Ramos (cell line): ENCODE results near the gene REG1A.

Experiments used
- in situ Hi-C: fragments of 300-500 bp; cut with MboI; formaldehyde crosslinking; loops from one replicate; pipeline ENCODE4 v1.14.3; 2022; ENCODE audit warnings: low sequenced_read_pairs; ENCODE audit not compliant: unreplicated experiment

The REG1A gene

DNA sequence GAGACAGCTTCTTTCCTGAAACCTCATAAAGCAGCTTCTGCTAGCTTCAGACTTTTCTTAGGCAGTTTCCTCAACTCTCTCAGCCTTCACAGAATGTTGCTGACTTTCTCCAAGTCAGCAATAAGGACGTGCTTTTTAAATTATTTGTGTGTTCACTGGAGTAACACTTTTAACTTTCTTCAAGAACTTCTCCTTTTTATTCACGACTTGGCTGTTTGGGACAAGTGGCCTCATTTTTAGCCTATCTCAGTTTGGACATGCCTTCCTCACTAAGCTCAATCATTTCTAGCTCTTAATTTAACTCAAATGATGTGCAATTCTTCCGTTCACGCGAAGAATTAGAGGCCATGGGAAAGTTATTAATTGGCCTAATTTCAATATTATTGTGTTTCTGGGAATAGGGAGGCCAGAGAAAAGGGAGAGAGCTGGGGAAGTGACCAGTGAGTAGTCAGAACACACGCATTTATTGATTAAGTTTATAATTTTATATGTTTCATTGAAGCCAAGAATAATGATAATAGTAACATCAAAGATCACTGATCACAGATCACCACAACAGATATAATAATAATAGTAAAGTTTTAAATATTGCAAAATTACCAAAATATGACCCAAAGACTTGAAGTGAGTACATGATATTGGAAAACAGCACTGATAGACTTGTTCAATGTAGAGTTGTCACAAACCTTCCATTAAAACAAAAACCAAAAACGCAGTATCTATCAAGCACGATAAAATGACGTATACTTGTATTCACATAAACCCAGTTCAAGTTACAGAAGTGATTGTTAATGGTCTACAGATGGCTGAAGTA lies 4.8 kb downstream of the REG1A start:
- in situ Hi-C loops = no loop called here

DNA sequence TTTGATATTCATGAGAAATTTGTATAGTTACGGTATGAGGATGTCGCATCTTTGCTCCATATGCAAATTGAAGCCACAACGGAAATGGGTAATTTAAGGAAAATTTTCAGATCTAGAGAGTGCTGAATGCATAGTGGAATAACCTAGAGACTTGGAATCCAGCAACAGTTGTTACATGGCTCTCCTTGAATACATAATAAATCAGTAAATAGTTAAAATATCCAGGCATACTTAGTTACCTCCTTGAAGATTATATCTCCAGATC lies 5.4 kb downstream of the REG1A start:
- in situ Hi-C loops = no loop called here

DNA sequence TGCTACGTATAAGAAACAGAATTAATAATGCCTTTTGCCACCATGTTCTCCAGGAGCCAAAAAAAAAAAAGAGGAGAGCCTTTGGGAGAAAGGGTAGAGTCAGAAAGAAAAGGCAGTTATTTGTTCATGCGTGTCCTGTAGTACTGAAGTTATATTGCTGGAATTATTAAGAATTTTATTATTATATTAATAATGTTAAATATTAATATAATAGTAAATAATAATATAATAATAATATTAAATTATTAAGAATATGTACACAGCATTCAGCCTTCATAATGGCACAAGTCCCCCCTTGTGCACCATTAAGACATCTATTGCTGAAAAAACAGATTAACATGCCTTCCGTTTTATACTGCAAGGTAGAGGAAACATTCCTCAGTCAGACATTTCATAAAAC lies 8.1 kb downstream of the REG1A start:
- in situ Hi-C loops = no loop called here

DNA sequence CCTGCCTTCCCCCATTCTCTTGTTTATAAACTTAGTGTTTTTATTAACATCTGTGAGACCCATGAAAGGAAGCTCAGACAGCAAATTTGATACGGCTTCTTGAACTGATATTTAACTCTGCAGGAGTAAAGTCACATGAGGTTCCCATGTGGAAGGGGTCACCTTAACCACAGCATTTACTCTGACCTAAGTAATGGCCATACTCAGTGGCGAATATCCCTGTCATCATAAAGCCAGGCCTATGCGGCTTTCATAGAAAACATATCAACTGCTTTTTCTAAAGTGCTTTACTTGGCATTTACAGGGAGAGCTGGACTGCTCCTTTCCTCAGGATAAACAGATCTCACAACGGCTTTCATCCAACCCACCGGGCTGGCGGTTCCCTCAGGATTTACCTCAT lies 9.0 kb downstream of the REG1A start:
- in situ Hi-C loops = no loop called here

DNA sequence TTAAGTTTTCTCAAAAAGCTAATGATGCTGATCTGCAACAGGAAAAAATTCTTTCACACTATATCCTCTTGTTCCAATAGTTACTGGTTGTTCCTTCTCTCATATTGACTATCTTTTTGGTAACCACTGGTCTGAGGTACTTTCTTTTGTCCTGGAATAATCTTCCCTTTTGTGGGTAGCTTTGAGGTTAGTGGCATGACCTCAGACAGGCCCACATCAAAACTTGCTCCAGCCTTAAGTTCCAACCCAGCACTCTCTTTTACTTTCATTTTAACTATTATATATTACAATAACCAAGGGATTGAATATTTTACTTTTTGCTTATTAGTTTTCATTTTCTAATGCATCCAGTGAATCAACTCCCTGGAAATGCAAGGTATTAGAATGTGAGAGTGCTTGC lies 9.5 kb downstream of the REG1A start:
- in situ Hi-C loops = no loop called here

DNA sequence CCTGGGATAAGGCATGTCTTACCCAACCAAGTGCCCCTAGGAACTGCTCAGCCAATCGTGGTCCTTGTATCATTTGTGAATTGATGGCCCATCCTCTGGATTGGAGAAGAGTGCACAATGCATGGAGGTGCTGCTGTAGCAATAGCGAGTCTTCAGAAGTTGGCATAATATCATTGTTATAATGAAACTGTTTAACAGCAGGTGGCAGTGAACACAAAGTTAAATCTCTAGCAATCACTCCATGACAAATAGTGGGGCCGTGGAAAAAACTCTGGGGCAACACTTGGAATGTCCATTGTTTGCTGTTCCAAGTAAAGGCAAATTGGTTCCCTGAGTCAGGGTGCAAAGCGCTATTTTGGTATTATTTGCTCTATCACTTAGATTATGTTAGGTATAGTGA lies 11.4 kb downstream of the REG1A start:
- in situ Hi-C loops = no loop called here

DNA sequence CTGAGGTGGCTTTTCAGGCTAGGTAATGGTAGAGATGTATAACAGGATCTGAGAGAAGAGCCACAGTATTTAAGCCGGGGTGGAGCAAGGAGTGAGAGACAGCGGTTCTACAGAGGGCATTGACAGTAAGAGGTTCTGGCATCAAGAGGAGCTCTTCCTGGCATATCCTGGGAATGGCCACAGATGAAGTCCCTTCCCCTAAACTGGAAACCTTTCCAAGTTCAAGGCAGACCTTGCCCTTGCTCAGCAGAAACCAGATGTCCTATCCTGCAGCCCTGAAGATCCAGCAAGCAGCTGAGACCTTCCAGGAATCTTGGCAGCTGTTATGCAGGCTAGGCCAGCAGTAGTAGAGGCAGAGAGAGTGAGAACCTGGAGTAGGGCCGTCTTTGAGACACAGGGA lies 18.1 kb downstream of the REG1A start:
- in situ Hi-C loops = no loop called here

DNA sequence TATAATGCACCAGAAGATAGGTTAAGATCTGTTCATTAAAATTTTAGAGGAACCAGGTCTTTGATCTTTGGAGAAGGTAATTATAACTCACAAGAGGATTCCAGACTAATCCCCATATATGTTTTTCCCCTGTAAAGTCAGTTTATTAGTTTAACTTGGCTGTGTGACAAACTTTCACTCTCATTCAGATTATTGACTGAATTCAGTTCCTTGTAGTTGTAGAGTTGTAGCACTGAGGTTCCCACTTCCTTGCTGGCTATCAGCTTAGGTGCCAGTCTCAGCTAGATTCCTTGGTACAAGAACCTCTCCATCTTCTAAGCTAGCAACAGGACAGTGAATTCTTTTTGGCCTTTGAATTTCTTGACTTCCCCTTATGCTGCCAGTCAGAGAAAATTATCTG lies 19.1 kb downstream of the REG1A start:
- in situ Hi-C loops = no loop called here

DNA sequence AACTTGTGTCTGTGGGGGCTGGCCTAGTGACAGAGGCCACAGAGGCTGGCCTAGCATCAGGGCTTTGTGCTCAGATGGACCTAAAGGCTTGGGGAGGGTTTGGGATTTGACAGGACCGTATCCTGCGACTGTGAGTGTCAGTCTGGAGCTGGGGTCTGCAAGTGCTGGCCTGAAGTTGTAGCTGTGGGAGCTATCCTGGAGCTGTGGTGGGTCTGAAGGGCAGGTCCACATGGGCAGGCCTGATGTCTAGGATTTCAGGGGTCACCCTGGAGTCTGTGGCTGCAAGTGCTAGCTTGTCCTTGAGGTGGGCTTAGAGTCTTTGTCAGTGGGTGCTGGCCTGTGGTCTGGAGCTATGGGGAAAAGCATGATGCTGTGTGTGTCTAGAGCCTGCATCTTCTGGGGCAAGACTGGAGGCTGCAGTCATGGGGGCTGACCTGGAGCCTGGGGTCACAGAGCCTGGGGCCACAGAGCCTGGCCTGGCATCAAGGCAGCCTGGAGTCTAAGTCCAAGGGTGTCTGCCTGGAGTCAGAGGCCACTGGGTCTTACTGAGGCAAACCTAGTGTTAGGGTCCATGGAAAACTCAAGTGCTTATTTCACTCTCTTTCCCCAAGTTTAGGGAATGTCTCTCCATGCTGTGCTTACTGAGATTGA lies 35.7 kb downstream of the REG1A start:
- in situ Hi-C loops = no loop called here

DNA sequence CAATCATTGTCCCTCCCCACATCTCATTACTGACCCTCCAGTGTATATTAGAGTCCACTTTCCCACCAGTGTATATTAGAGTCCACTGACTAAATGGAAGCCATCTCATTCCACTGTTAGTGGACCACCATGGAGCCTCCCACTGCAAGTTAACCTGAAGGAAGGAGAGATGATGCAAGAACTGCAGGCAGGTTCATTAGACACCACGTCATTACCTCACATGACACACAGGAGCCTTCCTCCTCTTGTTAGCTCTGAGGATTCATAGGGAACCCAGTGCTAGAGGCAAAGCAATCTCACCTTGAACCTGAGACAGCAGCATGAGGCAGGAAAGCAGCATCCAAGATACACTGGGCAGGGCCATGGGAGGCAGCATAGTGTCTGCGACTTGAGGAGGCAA lies 38.7 kb downstream of the REG1A start:
- in situ Hi-C loops = no loop called here

DNA sequence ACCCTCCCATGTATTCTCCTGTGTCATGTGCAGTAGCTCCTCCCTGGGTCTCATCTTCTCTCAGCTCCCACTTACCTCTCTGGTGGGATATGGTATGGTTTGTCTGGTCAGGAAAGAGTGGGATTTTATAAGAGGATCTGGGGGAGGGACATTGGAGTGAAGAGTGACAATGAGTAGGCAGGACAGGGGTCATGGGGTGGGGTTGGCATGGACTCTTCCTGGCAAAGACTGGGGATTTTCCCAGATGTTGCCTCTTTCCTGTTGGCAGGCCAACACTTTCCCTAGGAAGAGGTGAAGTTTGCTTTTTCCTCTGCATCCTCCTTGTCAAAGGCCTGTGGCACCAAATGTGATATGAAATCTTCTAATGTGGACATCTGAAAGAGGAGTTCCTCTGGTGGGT lies 39.4 kb downstream of the REG1A start, which contains the start of gene REG3A:
Gene REG3A, minus strand, starts transcription at position 101 of the 400 bp plus-strand sequence. CDS start 348 bp downstream, outside the sequence.
- in situ Hi-C loops = no loop called here

DNA sequence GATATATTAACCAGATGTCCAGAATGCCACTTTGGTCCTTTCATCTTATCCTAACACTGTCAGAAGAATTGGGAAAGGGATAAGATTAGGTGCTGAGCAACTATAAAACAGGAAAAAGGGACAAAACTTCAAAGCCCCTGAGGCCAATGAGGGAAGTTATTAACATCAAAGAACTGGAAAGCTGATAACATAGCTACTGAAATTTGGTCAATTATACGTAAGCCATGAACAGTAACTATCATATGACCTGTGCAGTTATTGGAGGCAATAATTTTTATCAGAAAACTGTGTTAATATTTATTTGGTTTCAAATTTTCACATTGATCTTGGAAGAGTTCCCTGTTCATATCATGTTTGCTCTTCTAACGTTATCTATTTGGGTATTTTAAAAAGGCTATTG lies 41.8 kb downstream of the REG1A start:
- in situ Hi-C loops = no loop called here

DNA sequence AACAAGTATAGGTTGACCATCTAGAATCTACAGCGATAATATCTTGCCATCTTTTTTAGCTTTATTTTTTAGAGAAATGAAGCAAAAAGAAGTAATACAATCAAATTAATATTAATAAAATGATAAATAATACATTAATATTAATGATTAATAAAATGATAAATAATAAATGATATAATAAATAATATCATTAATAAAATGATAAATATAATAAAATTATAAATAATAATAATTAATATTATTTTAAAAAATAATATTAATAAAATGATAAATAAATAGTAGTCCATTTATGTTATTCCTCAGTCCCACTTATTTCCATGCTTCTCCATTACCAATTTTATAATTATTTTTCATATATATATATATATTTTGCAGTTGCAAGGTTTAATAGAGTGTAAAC lies 42.5 kb downstream of the REG1A start:
- in situ Hi-C loops = no loop called here

DNA sequence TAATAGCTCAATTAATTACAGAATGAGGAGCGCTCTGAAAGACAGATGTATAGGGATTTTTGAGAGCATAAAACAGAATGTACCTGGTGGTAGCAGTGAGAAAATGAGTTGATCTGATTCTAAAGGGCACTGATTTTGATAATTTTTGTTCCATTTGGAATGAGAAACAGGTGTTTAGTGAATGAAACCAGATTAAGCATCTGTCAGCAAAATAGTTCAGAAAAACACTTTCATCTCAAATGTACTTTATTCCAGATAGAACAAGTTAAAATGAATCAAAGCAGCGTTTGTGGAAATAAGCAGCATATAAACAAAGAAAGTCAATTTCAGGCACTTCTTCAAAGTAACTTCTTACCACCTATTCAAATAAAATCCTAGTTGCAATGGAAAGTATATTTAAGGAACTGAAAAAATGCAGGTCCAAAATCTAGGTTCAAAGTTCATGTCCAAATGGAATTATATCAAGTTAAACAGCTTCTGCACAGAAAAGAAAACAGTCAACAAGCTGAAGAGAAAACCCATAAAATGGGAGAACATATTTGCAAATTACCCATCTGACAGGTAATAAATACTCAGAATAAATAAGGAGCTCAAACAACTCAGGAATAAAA lies 51.2 kb downstream of the REG1A start:
- in situ Hi-C loops = no loop called here
